Psoas muscle (tissue), 8 donors: ENCODE measurements around the gene RASSF5. TPM values are rescaled to one million over a fixed set of nuclear protein-coding genes. Genes with fewer than 3 reads are reported as not detected.

Source experiments
- ATAC-seq, 4 donors: fragments of 200-7000 bp; cut with Tn5 transposase; one replicate each; pipeline ENCODE4 v1.9.1; 2020; ENCODE audit warnings: moderate library complexity in 3 of 4, mild to moderate bottlenecking in 2 of 4
- DNase-seq, 2 donors: peaks; one replicate each; pipeline ENCODE4 v3.0.0-alpha.2; 2020
- H3K27ac ChIP-seq: fragments of 200-600 bp; one replicate; pipeline ENCODE4 v1.8.0; 2022
- H3K27me3 ChIP-seq, 3 donors: fragments of 200-600 bp in 1 of 3; one replicate each; pipeline versions ENCODE4 v1.6.1 to v1.8.0; 2013 to 2022; ENCODE audit warnings: low read length in 2 of 3, mild to moderate bottlenecking in 2 of 3, moderate library complexity in 1 of 3; ENCODE audit not compliant: insufficient read depth in 3 of 3
- H3K36me3 ChIP-seq, 2 donors: fragments of 200-600 bp in 1 of 2; one replicate each; pipeline versions ENCODE4 v1.6.1 to v1.8.0; 2013 to 2022; ENCODE audit warnings: low read depth in 1 of 2, mild to moderate bottlenecking in 1 of 2, moderate library complexity in 1 of 2; ENCODE audit not compliant: insufficient read depth in 1 of 2
- H3K4me1 ChIP-seq: fragments of 200-600 bp; one replicate; pipeline ENCODE4 v1.8.0; 2022
- H3K4me3 ChIP-seq: fragments of 200-600 bp; one replicate; pipeline ENCODE4 v1.8.0; 2022; ENCODE audit warnings: mild to moderate bottlenecking
- H3K9me3 ChIP-seq: fragments of 200-600 bp; one replicate; pipeline ENCODE4 v1.8.0; 2022
- CTCF ChIP-seq: fragments of 200-600 bp; IDR thresholded peaks from one replicate; pipeline ENCODE4 v1.8.0; 2022; ENCODE audit warnings: antibody characterized with exemption
- WGBS, 3 donors: extraction: QIAGEN DNeasy Blood & Tissue Kit; methylation state at CpG; one replicate each; pipeline versions ENCODE4 v1.1.6 to v1.1.7; 2013; 5-methylcytosine and 5-hydroxymethylcytosine counted together
- intact Hi-C, 2 donors: fragments of 100-400 bp; cut with DNase I; formaldehyde crosslinking; loops; one replicate each; pipeline versions ENCODE4 v1.11.0 to v1.14.2; 2022
- polyA plus RNA-seq, 3 donors: library from polyadenylated mRNA; stranded (reverse); fragments of 200-250 nt; gene quantifications; one replicate each; pipeline ENCODE4 v1.2.3, GENCODE V29; 2013
- total RNA-seq, 4 donors: library from RNA; stranded (reverse); fragmentation: NEBNext Ultra II Directional in 2 of 4; extraction: Animal tissue kit (Norgen Biotek cat#: 25700) in 2 of 4; gene quantifications; one replicate each; pipeline versions ENCODE4 v1.2.1 to v1.2.4, GENCODE V29; 2021 to 2023
- donor health status: healthy with polysubstance abuse.
- donor health status: DM: no; HTN: no; CAD: no; lungs with moderate emphysema.
- donor health status: Bipolar disorder and iron deficiency.
- donor health status: healthy.
- donor health status: DM: yes; HTN: yes; CAD: no.
- donor health status: DM: no; HTN: no; CAD: no.
- donor health status: DM: no; HTN: no; CAD: no.
- donor health status: DM: yes; HTN: yes; CAD: no.

RASSF5 gene
- total and polyA plus RNA-seq, 7 donors = 1.1 to 14.6 (median 1.9) TPM

DNA sequence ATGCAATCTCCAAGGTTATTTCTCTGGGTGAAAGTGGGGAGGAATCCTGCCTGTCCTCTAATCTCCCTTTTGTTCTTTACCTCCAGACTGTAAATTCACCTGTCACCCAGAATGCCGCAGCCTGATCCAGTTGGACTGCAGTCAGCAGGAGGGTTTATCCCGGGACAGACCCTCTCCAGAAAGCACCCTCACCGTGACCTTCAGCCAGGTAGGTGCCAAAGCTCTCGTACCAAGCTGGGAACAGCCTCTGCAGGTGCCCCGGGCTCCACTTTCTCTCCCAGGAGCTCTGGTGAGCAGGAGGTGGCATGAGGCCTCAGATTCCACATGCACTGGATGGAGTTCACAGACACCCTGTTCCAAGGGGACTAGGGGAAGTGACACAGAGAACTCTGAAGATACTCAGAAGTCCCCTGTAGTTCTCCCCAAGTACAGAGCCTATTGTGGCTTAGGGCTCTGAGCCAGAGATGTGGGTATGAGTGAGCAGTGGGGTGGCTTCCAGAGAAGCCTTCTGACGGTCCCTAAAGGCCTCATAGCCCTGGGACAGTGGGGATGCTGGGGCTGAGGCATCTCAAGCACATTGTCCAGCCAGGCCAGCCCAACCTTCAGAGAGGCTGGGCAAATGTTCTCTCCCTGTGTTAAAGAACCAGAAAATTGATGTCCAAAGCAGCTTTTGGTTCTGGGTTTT lies 30.9 kb downstream of the RASSF5 start:
- intact Hi-C loops = no loop called here
- no peaks in the 10 kb centered on the region for H3K9me3 ChIP-seq
- DNase-seq (no peak), ATAC-seq (no peak)
- H3K4me3 ChIP-seq = no peak overlapping the region
- H3K27ac ChIP-seq = no peak overlapping the region
- 72 to 85% (median 76%) methylated on average over 6 of the region's 6 CpGs for WGBS, 3 donors
- no peak for TF ChIP-seq CTCF
- H3K4me1 ChIP-seq = no peaks in the 10 kb centered on the region
- no peaks in the 10 kb centered on the region for H3K36me3 ChIP-seq
- no peaks in the 10 kb centered on the region for H3K27me3 ChIP-seq

- Histone ChIP-seq H3K9me3 (no peaks in the 10 kb centered on the region), H3K36me3 (no peaks in the 10 kb centered on the region), H3K27me3 (no peaks in the 10 kb centered on the region), H3K4me3 (no peak overlapping the region), H3K27ac (no peak overlapping the region), H3K4me1 (no peaks in the 10 kb centered on the region)
- DNase-seq = no peak
- ATAC-seq = no peak
- 49 to 60% (median 52%) methylated on average over 10 of the region's 10 CpGs for WGBS, 3 donors
- TF ChIP-seq CTCF = no peak
- intact Hi-C loops = no loop called here
Measured at GRCh38 chr1:206538901-206539640, 31.7 kb downstream of the RASSF5 start.

GRCh38 chr1:206540044-206540780 lies 32.9 kb downstream of the RASSF5 start:
- Histone ChIP-seq H3K27me3 (no peaks in the 10 kb centered on the region), H3K27ac (no peak overlapping the region), H3K9me3 (no peaks in the 10 kb centered on the region), H3K36me3 (no peaks in the 10 kb centered on the region), H3K4me1 (no peaks in the 10 kb centered on the region), H3K4me3 (no peak overlapping the region)
- 41 to 68% (median 54%) methylated on average over 8 of the region's 8 CpGs for WGBS, 3 donors
- ATAC-seq = peak in 1 of 4 donors; percentile 33
- intact Hi-C loops = loop anchor here in 1 of 2 donors (5.0 kb wide), 1 partner anchor 48 kb away; no protein-coding TSS in a partner anchor
- TF ChIP-seq CTCF = no peak
- DNase-seq = peak in 1 of 2 donors; percentile 25

DNA sequence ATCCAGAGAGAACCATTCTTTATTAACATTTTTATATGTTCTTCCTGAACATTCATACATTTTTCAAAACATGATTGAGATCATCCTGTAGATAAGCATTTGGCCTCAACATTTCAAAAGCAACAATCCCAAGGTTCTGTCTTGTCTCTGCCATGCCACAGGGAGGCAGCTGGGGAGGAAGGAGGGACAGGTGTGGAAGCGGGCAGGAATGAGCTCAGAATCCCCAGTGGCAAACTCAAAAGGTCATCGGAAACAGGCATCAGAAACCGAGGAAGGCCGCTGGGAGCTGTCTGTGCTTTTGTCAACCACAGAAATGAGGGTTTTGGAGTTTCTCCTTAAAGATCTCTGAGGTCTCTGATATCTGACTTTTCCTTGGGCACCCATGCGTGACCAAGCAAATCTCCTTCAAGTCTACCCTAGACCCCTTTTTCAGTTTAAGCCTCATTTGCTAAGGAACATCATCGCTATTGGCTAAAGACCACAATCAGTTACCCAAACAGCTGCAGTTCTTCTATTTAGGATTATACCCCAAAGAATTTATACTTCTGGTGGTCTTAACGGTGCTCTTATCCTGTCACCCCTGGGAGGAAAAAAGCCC lies 34.0 kb downstream of the RASSF5 start:
- no peaks in the 10 kb centered on the region for H3K27me3 ChIP-seq
- H3K36me3 ChIP-seq = no peaks in the 10 kb centered on the region
- no peaks in the 10 kb centered on the region for H3K9me3 ChIP-seq
- WGBS, 3 donors = 87 to 94% (median 92%) methylated on average over 7 of the region's 7 CpGs
- no peak overlapping the region for H3K27ac ChIP-seq
- no peak for TF ChIP-seq CTCF
- no peak for ATAC-seq
- no peak overlapping the region for H3K4me3 ChIP-seq
- no peaks in the 10 kb centered on the region for H3K4me1 ChIP-seq
- intact Hi-C loops = loop anchor here in 1 of 2 donors (5.0 kb wide), 1 partner anchor 49 kb away; no protein-coding TSS in a partner anchor
- DNase-seq = no peak
